Right lobe of liver (tissue), 6 donors: Measurements from ENCODE around the gene TTC39C. TPM values are rescaled to one million over a fixed set of nuclear protein-coding genes. Genes with fewer than 3 reads are reported as not detected.

Experiments used
- ATAC-seq, 4 donors: fragments of 200-7000 bp; cut with Tn5 transposase; one replicate each; pipeline ENCODE4 v1.9.1; 2020; ENCODE audit warnings: mild to moderate bottlenecking in 4 of 4, moderate library complexity in 4 of 4
- DNase-seq, 3 donors: peaks; one replicate each; pipeline ENCODE4 v3.0.0-alpha.2; 2020
- H3K27ac ChIP-seq, 3 donors: fragments of 200-600 bp; one replicate each; pipeline ENCODE4 v1.8.0; 2022
- H3K27me3 ChIP-seq, 2 donors: fragments of 200-600 bp; one replicate each; pipeline ENCODE4 v1.8.0; 2022
- H3K36me3 ChIP-seq, 4 donors: fragments of 200-600 bp; sonication (generic) in 1 of 4; one replicate each; pipeline versions ENCODE4 v1.5.1 to v1.8.0; 2017 to 2022; ENCODE audit warnings: control low read depth in 1 of 4
- H3K4me1 ChIP-seq, 4 donors: fragments of 200-600 bp; sonication (generic) in 1 of 4; one replicate each; pipeline versions ENCODE4 v1.5.1 to v1.8.0; 2017 to 2022; ENCODE audit warnings: control low read depth in 1 of 4
- H3K4me3 ChIP-seq, 3 donors: fragments of 200-600 bp; one replicate each; pipeline ENCODE4 v1.8.0; 2022
- H3K9me3 ChIP-seq, 4 donors: fragments of 200-600 bp; sonication (generic) in 1 of 4; one replicate each; pipeline versions ENCODE4 v1.5.1 to v1.8.0; 2017 to 2022; ENCODE audit warnings: control low read depth in 1 of 4
- POLR2A ChIP-seq: fragments of 450-650 bp; IDR thresholded peaks from one replicate; pipeline ENCODE4 v1.6.1; 2017; ENCODE audit warnings: antibody characterized with exemption, mild to moderate bottlenecking
- WGBS: methylation state at CpG from one replicate; pipeline ENCODE4 v1.1.6; 2018; ENCODE audit warnings: low coverage, low lambda C conversion rate; ENCODE audit not compliant: insufficient coverage; ENCODE audit errors: missing lambda C conversion rate; 5-methylcytosine and 5-hydroxymethylcytosine counted together
- intact Hi-C, 2 donors: fragments of 100-400 bp; cut with DNase I; formaldehyde crosslinking; loops; one replicate each; pipeline versions ENCODE4 v1.11.2 to v1.14.1; 2022
- total RNA-seq, 6 experiments: library from RNA; depleted of rRNA in 2 of 6; stranded (reverse); fragments of >200 nt in 2 of 6; fragmentation: NEBNext Ultra II Directional in 3 of 6; extraction: Animal tissue kit (Norgen Biotek cat#: 25700) in 3 of 6; gene quantifications; one replicate each; pipeline versions ENCODE4 v1.1.0 to v1.2.4, GENCODE V29; 2016 to 2023
- TF ChIP-seq, protein P1 (sequence below), 4 donors: fragments of 200-600 bp in 3 of 4; fragments of 450-650 bp in 1 of 4; IDR thresholded peaks; one replicate each; pipeline versions ENCODE4 v1.5.1 to v1.8.0; 2016 to 2022; ENCODE audit warnings: antibody characterized with exemption in 4 of 4, mild to moderate bottlenecking in 2 of 4
- donor health status: DM: no; HTN: yes; CAD: no.
- donor health status: DM: no; HTN: no; CAD: no.
- donor health status: DM: no; HTN: no; CAD: no.
- donor health status: DM: no; HTN: yes; CAD: no.
- donor health status: DM: no; HTN: yes; CAD: no.

The TTC39C gene
- total RNA-seq, 6 experiments from 2014 or later: 61.9 to 167 (median 84.4) TPM

DNA sequence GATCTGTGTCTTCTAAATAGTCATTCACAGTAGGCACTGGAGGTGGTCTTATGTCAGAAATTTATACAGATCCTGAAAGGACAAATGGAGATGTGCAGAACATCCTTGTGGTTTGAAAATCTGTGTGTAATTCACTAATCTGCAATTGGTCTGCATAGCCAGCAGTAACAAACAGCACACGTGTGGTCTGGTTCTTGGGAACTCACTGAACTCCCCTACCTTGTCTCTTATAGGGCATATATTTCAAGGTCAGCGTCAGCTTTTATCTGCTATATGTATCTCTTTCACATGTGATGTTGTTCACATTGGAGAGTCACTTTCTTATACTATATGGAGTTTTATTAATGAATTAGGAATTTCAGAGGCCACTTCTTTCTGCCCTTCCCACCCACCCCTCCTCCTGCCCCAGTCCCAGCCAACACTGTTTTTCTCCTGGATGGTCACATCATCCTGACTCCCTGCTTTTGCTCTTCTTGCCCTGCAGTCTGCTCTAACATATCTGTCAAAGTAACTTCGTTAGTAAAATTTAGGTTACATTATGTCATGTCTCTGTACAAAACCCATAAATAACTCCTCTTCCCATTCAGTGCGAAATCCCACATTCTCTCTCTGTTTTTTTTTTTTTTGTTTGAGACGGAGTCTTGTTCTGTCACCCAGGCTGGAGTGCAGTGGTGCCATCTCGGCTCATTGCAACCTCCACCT lies 88.9 kb downstream of the TTC39C start:
- Histone ChIP-seq H3K27ac (no peak overlapping the region), H3K9me3 (no peaks in the 10 kb centered on the region), H3K36me3 (no peaks in the 10 kb centered on the region), H3K27me3 (no peaks in the 10 kb centered on the region), H3K4me3 (no peak overlapping the region), H3K4me1 (peaks cover 0 to 5% (median 2%) of the 10 kb centered on the region in 4 donors)
- TF ChIP-seq POLR2A: no peak
- TF ChIP-seq, protein P1, sequence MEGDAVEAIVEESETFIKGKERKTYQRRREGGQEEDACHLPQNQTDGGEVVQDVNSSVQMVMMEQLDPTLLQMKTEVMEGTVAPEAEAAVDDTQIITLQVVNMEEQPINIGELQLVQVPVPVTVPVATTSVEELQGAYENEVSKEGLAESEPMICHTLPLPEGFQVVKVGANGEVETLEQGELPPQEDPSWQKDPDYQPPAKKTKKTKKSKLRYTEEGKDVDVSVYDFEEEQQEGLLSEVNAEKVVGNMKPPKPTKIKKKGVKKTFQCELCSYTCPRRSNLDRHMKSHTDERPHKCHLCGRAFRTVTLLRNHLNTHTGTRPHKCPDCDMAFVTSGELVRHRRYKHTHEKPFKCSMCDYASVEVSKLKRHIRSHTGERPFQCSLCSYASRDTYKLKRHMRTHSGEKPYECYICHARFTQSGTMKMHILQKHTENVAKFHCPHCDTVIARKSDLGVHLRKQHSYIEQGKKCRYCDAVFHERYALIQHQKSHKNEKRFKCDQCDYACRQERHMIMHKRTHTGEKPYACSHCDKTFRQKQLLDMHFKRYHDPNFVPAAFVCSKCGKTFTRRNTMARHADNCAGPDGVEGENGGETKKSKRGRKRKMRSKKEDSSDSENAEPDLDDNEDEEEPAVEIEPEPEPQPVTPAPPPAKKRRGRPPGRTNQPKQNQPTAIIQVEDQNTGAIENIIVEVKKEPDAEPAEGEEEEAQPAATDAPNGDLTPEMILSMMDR (IDR thresholded peaks at IDR 0.05): no peak
- 78% methylated on average over 6 of the region's 6 CpGs for WGBS
- DNase-seq (no peak), ATAC-seq (no peak)
- intact Hi-C loops: no loop called here

DNA sequence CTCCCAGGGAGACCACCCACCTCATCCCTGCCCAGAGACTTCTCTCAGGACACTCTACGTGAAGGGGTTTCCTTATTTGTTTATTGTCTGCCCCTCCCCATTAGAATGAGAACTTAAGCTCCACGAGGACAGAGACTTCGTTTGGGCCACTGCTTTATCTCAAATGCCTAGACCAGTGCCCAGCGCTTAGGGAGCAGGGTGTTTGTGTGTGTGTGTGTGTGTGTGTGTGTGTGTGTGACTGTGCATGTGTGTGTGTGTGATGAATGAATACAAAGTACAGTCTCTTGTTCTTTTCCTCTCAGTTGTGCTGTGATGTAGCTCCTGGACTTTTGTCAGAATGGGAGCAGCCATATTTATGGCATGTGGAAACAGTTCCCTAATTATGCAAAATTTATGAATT lies 89.9 kb downstream of the TTC39C start:
- Histone ChIP-seq H3K27me3 (no peaks in the 10 kb centered on the region), H3K4me3 (no peak overlapping the region), H3K27ac (no peak overlapping the region), H3K4me1 (peaks cover 0 to 8% (median 3%) of the 10 kb centered on the region in 4 donors), H3K9me3 (no peaks in the 10 kb centered on the region), H3K36me3 (no peaks in the 10 kb centered on the region)
- no peak for TF ChIP-seq POLR2A
- TF ChIP-seq, protein P1 (IDR thresholded peaks at IDR 0.05): no peak
- intact Hi-C loops: no loop called here
- no peak for DNase-seq
- WGBS: 71% methylated on average over 3 of the region's 4 CpGs
- no peak for ATAC-seq

DNA sequence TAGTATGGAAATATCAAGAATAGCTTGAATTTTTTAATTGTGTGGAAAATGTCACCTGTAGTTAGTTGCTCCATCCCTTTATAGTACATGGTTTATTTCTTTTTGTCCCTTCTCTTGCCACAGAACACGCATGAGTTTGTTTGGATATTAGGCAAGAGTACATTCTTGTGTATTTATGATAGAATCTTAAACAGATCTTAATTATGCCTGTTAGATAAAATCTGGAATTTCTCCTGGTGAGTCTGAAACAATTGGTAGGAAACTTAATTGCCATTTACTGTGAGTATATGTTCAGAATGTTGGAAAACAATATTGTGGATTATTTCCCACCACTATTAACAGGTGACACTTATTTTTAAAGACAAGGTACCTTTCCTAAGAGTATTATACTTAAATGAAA lies 94.1 kb downstream of the TTC39C start:
- Histone ChIP-seq H3K27me3 (no peaks in the 10 kb centered on the region), H3K4me3 (no peak overlapping the region), H3K4me1 (peaks cover 0 to 19% (median 6%) of the 10 kb centered on the region in 4 donors), H3K27ac (peak overlapping the region in 1 of 3 donors; percentile 19), H3K36me3 (no peaks in the 10 kb centered on the region), H3K9me3 (no peaks in the 10 kb centered on the region)
- no peak for DNase-seq
- WGBS: 30% methylated on average over 1 of the region's 1 CpG
- intact Hi-C loops: no loop called here
- no peak for TF ChIP-seq POLR2A
- TF ChIP-seq, protein P1 (IDR thresholded peaks at IDR 0.05): no peak
- no peak for ATAC-seq

DNA sequence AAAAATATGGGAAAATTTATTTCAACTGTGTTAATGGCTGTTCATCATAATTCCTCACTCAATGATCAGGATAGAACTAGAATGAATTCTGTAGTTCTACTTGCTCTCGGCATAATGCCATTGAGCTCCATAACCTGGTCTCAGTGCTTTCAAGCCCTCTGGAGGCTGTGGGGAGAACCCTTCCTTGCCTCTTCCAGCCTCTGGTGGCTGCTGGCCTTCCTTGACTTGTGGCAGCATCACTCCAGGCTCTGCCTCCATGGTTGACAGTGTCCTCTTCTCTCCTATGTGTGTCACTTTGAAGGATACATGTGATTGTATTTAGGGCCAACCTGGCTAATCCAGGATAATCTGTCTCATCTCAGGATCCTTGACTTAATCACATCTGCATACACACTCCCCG lies 97.4 kb downstream of the TTC39C start:
- WGBS: 53% methylated on average over 2 of the region's 2 CpGs
- no peaks in the 10 kb centered on the region for H3K27me3 ChIP-seq
- no peak for DNase-seq
- peak overlapping the region; percentile 91 to 97 (median 96) for H3K27ac ChIP-seq
- intact Hi-C loops: loop anchor here (10.0 kb wide), 2 partner anchors 47 to 57 kb away; no protein-coding TSS in a partner anchor
- peaks cover 0 to 33% (median 12%) of the 10 kb centered on the region in 4 donors for H3K4me1 ChIP-seq
- TF ChIP-seq, protein P1 (IDR thresholded peaks at IDR 0.05): no peak
- TF ChIP-seq POLR2A: no peak
- no peaks in the 10 kb centered on the region for H3K9me3 ChIP-seq
- H3K4me3 ChIP-seq: no peak overlapping the region
- H3K36me3 ChIP-seq: no peaks in the 10 kb centered on the region
- no peak for ATAC-seq
